DND-41 (cell line): ENCODE data around the gene FHOD1.

Source experiments
- ATAC-seq: fragments of 200-7000 bp; cut with Tn5 transposase; 3 replicates; pipeline ENCODE4 v1.9.1; 2021; ENCODE audit warnings: low read depth; ENCODE audit not compliant: insufficient read depth
- DNase-seq: peaks from one replicate; pipeline ENCODE4 v3.0.0-alpha.2; 2020
- H2AFZ ChIP-seq: 2 replicates; pipeline ENCODE4 v1.6.0; 2012; ENCODE audit warnings: low read depth, low read length
- H3K27ac ChIP-seq: 2 replicates; pipeline ENCODE4 v1.5.1; 2012; ENCODE audit warnings: low read length, inconsistent platforms
- H3K27me3 ChIP-seq: fragments of 200-600 bp; sonication (generic); 2 replicates; pipeline ENCODE4 v1.6.0; 2012; ENCODE audit warnings: low read length, mild to moderate bottlenecking, inconsistent platforms; ENCODE audit not compliant: insufficient read depth, poor library complexity
- H3K36me3 ChIP-seq: 2 replicates; pipeline ENCODE4 v1.5.1; 2012; ENCODE audit warnings: low read length, inconsistent platforms; ENCODE audit not compliant: insufficient read depth
- H3K4me1 ChIP-seq: 2 replicates; pipeline ENCODE4 v1.5.1; 2012; ENCODE audit warnings: mild to moderate bottlenecking, low read length; ENCODE audit not compliant: insufficient read depth
- H3K4me2 ChIP-seq: 2 replicates; pipeline ENCODE4 v1.6.0; 2012; ENCODE audit warnings: mild to moderate bottlenecking, moderate library complexity, low read length, inconsistent platforms; ENCODE audit not compliant: insufficient read depth
- H3K4me3 ChIP-seq, 2 experiments: fragments of 200-600 bp in 1 of 2; shearing (Covaris generic) in 1 of 2; 2 replicates each; pipeline ENCODE4 v1.5.1; 2012 to 2016; ENCODE audit warnings: inconsistent platforms in 2 of 2, low read length in 2 of 2, mild to moderate bottlenecking in 2 of 2, low read depth in 1 of 2, moderate library complexity in 1 of 2
- H3K79me2 ChIP-seq: 2 replicates; pipeline ENCODE4 v1.6.0; 2012; ENCODE audit warnings: low read length, inconsistent platforms; ENCODE audit not compliant: insufficient read depth
- H3K9ac ChIP-seq: 2 replicates; pipeline ENCODE4 v1.6.0; 2012; ENCODE audit warnings: low read depth, mild to moderate bottlenecking, inconsistent platforms, low read length, moderate library complexity
- H3K9me3 ChIP-seq: 2 replicates; pipeline ENCODE4 v1.5.1; 2012; ENCODE audit warnings: low read length, moderate library complexity, mild to moderate bottlenecking, inconsistent platforms; ENCODE audit not compliant: insufficient read depth, severe bottlenecking
- H4K20me1 ChIP-seq: 2 replicates; pipeline ENCODE4 v1.6.0; 2012; ENCODE audit warnings: low read length; ENCODE audit not compliant: insufficient read depth
- CTCF ChIP-seq: IDR thresholded peaks from 2 replicates; pipeline ENCODE4 v1.5.1; 2012; ENCODE audit warnings: borderline replicate concordance, low read length, moderate library complexity, mild to moderate bottlenecking; ENCODE audit not compliant: poor library complexity, severe bottlenecking; ENCODE audit errors: extremely low read depth
- EZH2 ChIP-seq: IDR thresholded peaks from 3 replicates; pipeline ENCODE4 v1.6.1; 2012; ENCODE audit warnings: borderline replicate concordance, low read depth, mild to moderate bottlenecking, moderate library complexity, low read length, inconsistent platforms; ENCODE audit not compliant: severe bottlenecking

The FHOD1 gene

GRCh38 chr16:67227567-67227921 is 19.7 kb downstream of the FHOD1 start:
- H3K4me3 ChIP-seq, result peak overlapping the region; percentile 77 to 89
- H3K4me2 ChIP-seq, result peak overlapping the region; percentile 98
- peaks cover 28% of the 10 kb centered on the region for H3K79me2 ChIP-seq
- H3K9ac ChIP-seq, result peak overlapping the region; percentile 78
- TF ChIP-seq EZH2 (no peak), CTCF (no peak)
- DNase-seq (no peak), ATAC-seq (no peak)
- H3K36me3 ChIP-seq, result peaks cover 49% of the 10 kb centered on the region
- H3K9me3 ChIP-seq, result no peaks in the 10 kb centered on the region
- H3K27ac ChIP-seq, result peak overlapping the region; percentile 81
- H2AFZ ChIP-seq, result peak overlapping the region; percentile 93
- H4K20me1 ChIP-seq, result peaks cover 22% of the 10 kb centered on the region; the same call in 1 of the 2 replicates
- peaks cover 33% of the 10 kb centered on the region for H3K4me1 ChIP-seq
- no peaks in the 10 kb centered on the region for H3K27me3 ChIP-seq

GRCh38 chr16:67226804-67227566 is 20.3 kb downstream of the FHOD1 start, which contains the start of gene TMEM208:
TSS of gene TMEM208 (plus strand) at chr16:67227130. CDS start at chr16:67227219, 89 bp downstream.
- peak; percentile 46 for TF ChIP-seq CTCF
- TF ChIP-seq EZH2, result no peak
- H3K79me2 ChIP-seq, result peaks cover 28% of the 10 kb centered on the region
- peaks cover 33% of the 10 kb centered on the region for H3K4me1 ChIP-seq
- H3K4me3 ChIP-seq, result peak within 1 kb of the TSS; percentile 77 to 89
- peak within 1 kb of the TSS; percentile 93 for H2AFZ ChIP-seq
- H3K36me3 ChIP-seq, result peaks cover 48% of the 10 kb centered on the region
- H3K4me2 ChIP-seq, result peak within 1 kb of the TSS; percentile 98
- no peaks in the 10 kb centered on the region for H3K27me3 ChIP-seq
- peak; percentile 92 for ATAC-seq
- H4K20me1 ChIP-seq, result peaks cover 22% of the 10 kb centered on the region; the same call in 1 of the 2 replicates
- DNase-seq, result peak; percentile 98
- peak within 1 kb of the TSS; percentile 78 for H3K9ac ChIP-seq
- H3K27ac ChIP-seq, result peak within 1 kb of the TSS; percentile 81
- H3K9me3 ChIP-seq, result no peaks in the 10 kb centered on the region

GRCh38 chr16:67226295-67226803 is 20.9 kb downstream of the FHOD1 start:
- ATAC-seq, result no peak
- H4K20me1 ChIP-seq, result peaks cover 22% of the 10 kb centered on the region; the same call in 1 of the 2 replicates
- peak overlapping the region; percentile 98 for H3K4me2 ChIP-seq
- peak overlapping the region; percentile 78 for H3K9ac ChIP-seq
- no peaks in the 10 kb centered on the region for H3K27me3 ChIP-seq
- no peaks in the 10 kb centered on the region for H3K9me3 ChIP-seq
- H3K4me3 ChIP-seq, result peak overlapping the region; percentile 77 to 89
- DNase-seq, result no peak
- H3K4me1 ChIP-seq, result peaks cover 33% of the 10 kb centered on the region
- peaks cover 28% of the 10 kb centered on the region for H3K79me2 ChIP-seq
- H3K36me3 ChIP-seq, result peaks cover 42% of the 10 kb centered on the region
- peak overlapping the region; percentile 77 for H3K27ac ChIP-seq
- H2AFZ ChIP-seq, result peak overlapping the region; percentile 74
- TF ChIP-seq EZH2, result no peak
- no peak for TF ChIP-seq CTCF
